NCI-H82 (cell line): ENCODE results near the gene MARCKSL1.
A peak's percentile ranks its signal among the peaks of the same experiment; 100 is the strongest.

Experiments
- DNase-seq: peaks from one replicate; lab custom pipeline; 2025; lab: John Stamatoyannopoulos, UW

MARCKSL1 gene

DNA sequence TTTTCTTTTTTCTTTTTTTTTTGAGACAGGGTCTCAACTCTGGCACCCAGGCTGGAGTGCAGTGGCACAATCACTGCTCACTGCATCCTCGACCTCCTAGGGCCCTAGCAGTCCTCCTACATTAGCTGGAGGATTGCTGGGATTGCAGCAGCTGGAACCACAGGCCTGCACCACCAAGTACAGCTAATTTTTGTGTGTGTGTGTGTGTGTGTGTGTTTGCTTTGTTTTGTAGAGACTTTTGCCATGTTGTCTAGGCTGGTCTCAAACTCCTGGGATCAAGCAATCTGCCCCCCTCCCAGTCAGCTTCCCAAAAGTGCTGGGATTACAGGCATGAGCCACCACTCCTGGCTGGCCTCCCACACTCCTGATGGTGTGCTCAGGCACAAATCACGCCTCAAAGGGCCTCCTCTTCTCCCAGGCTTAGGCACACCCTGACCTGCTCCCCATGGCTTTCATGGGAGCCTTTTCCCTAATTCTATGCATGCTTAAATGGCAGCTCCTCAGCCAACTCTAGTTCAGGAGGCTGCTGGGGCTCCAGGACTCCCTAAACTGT lies 16.9 kb upstream of the MARCKSL1 start:
- no peak for DNase-seq

DNA sequence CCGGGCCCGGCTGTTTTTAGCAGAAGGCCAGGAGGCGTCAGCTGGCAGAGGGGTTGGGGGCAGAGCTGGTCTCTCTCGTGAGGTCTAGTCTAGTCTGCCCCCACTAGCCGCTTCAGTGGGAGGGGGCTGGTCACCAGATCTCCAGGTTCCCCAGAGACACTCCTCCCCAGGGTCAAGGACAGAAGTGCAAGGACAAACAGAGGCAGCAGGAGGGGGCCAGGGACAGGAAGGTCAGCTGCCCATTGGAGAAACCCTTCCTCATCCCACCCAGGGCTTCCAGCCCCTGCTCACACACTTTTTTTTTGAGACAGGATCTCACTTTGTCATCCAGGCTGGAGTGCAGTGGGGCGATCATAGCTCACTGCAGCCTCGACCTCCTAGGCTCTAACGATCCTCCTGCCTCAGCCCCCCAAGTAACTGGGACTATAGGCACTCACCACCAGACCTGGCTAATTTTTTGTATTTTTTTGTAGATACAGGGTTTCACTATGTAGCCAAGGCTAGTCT lies 16.3 kb upstream of the MARCKSL1 start:
- DNase-seq = no peak

DNA sequence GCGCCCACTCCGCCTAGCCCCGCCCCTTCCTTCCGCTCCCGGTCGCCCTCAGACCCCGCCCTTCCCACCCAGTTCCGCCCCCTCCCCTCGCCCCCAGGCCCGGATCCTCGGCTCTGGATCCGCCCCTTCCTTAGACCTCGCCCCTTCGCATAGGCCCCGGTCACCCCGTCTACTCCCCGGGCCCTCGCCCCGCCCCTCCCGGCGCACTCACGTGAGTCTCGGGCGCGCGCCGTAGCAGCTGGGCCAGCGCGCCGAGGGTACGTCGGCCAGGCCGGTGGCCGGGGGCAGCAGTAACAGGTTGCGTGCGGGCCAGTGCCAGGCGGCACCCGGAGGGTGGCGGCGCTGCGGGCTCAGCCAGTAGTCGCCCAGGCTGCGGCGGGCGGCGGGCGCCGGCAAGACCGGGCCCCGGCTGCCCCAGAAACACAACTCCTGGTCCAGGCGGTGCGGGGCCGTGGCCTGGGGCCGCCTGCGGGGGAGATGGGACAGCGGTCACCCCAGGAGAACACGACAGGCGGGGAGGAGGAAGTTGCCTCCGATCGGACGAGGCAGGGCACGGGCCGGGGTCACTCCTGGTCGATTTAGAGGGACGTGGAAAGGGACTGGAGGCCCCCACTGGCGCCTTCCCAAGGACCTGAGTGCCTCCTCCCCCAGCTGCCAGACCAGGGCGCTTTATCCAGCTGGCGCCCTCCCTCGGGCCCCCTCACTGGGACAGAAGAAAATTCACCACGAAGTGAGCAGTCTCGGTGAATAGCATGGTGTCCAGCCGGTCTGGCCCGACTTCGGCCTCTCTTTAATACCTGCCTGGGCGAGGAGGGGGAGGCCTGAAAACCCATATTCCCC lies 15.6 kb upstream of the MARCKSL1 start:
- DNase-seq = peak; percentile 99

DNA sequence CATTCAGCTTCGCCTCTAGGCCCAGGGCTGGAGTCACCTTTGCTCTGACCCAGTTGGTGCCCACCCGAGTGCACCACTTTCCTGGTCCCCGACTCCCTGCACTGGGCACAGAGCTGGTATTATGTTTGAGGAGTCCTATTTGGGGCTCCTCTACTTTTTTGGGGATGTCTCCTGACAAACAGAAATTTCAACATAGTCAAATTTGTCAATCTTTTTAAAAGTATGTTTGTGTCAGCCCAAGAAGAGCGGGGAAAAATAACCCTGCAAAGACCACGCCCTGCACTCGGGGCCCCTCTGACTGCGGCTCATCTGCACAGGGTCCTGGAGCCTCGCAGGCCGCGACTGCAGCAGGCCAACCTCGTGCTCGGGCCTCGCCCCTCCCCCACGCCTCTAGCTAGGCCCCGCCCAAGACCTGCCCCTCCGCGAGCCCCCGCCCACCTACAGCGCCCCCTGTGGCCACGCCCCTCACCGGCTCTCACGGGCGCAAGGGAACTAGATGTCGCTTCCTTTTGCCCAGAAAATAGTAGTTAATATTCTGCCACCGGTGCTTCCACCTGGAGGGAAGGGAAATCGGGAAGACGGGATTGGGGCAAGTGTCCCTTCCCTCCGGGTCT lies 14.9 kb upstream of the MARCKSL1 start:
- peak; percentile 90 for DNase-seq

DNA sequence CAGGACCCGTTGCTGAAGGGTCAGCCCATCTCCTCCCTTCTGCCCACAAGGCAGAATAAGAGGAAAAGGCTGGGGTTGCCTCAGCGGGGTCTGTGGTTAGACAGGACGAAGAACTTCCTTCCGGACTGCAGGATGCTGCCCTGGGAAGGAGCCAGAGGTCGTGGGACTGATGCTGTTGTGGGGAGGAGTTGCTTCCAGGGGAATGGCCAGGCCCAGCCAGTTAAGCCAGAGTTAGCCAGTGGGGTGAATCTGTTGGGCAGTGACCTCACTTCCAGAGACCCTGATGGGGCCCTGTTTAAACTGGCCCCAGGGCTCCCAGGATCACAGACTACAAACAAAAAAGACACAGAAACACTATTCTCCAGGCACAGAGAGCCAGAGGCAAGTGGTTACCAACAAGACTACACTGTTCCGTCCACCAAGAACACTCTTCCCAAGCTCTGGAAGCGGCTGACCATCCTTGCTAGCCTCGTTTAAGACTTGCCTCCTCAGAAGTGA lies 13.2 kb upstream of the MARCKSL1 start:
- DNase-seq = no peak

DNA sequence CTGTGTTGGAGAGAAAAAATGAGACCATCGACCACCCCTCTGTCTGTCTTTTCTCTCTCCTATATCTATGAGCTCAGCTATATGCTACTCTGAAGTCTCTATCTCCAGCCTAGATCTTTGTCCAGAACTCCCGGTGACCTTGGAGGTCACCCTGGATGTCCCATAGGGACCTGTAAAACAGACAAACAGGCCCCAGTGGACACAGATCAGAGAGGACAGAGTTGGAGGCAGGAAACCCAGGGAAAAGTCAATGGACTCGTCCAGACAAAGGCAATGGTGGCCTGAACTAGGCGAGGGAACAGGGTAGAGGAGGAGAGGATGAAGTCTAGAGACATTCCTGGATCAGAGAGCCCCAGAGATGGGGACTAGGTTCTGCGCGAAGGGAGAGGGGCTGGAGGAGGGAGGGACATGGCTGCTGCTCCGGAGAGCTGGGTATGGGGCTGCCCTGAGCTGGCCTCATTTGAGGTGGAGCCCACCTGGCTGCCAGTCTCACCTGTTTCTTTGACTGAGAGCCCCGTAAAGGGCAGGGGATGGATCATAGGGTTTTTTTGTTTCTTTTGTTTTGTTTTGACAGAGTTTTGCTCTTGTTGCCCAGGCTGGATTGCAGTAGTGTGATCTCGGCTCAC lies 10.6 kb upstream of the MARCKSL1 start:
- DNase-seq = no peak

DNA sequence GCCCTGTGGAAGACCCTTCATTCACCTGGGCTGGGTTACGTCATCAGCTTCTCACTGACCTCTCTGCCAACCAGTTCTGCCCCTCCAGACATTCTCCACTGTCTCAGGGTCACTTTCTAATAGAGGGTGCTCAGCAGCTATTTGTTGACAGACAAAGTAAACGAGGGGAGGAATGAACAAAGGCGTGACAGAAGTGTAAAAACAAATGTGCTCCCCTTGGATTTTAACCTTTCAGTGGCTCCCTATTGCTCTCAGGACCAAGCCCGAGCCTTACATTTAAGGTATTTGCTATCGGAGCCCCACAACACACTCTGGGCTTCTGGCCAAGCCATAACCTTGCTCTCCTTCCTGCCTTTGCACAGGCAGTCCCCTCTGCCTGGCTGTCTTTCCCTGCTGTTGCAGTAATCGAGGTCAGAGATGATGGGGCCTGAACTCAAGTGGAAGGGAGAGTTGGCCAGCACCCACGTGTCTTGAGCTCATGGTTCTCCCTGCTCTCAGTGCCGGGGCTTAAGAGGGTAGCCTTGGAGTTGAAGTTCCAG lies 9.3 kb upstream of the MARCKSL1 start:
- no peak for DNase-seq

DNA sequence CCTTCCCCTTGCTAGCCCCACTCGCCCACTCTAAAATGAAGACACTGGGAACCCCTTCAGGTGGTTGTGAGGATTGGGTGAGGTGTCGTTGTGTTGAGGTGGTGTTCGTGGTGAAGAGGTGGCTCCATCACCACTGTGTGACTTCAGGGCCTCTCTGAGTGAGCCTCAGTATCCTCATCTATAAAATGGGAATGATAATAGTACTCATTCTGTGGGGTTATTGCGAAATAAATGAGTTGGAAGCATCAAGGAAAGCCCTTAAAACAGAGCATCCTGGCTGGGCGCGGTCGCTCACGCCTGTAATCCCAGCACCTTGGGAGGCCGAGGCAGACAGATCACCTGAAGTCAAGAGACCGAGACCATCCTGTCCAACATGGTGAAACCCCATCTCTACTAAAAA lies 6.7 kb upstream of the MARCKSL1 start:
- DNase-seq = no peak

DNA sequence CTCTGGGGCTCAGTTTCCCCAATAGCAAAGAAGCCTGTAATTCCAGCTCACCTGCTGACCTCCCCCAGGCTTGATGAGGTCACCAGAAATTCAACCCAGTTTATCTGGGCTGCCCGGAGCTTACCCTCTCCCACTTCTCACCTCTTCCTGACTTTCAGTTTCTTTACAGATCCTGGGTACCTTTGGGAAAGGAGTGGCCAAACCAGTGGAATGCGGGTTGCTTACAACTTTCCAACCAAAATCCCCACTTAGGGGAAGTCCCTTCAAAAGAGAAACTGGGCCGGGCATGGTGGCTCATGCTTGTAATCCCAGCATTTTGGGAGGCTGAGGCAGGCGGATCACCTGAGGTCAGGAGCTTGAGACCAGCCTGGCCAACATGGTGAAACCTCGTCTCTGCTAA lies 5.9 kb upstream of the MARCKSL1 start:
- DNase-seq = no peak

DNA sequence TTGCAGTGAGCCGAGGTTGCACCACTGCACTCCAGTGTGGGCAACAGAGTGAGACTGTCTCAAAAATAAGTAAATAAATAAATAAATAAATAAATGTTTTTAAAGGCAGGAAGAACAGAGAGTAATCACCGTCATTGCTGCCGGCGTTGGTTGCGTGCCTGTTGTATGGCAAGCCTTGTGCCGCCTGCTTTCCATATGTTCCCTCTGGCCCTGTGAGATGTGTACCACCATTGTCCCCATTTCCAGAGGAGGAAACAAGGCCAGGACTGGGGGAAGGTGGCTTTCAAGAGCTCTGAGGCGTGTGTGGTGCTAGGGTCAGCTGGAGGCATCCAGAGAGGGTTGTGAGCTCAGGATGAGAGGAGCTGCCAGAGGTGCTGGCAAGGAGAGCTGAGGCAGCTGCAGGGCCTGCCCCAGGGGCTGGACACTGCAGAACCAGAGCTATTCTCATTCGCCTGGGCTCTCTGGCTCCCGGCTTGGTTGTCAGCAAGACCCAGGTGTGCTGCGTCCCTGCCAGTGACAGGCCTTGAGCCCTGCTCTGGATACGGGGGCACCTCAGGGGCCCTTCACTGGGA lies 5.2 kb upstream of the MARCKSL1 start:
- no peak for DNase-seq

DNA sequence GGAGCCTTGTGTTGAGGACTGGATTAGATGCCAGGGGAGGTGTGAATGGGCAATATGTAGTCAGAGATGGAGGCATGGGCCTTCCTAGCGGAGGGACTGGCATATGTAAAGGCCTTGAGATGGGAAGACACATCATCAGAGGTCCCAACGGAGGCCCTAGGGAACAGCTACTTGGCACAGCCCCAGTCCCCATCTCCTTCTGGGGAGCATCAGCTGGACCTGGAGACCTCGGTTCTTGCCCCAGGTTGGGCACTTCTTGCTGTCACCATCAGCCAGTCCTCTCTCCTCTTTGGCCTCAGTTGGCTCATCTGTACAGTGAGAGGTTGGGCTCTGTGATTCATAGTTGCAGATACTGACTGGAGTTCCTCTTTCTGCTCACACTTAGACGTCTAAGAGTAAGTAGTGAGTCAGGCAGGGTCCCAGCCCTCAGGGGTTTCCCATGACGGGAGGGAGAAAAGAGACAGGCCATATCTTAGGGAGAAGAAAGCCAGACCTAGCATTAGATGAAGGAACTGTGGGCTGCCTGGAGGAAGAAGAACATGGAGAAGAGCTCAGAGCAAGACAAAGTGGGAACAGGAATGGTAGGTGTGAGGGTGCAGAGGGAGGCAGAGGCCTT lies 3.4 kb upstream of the MARCKSL1 start:
- DNase-seq = no peak

DNA sequence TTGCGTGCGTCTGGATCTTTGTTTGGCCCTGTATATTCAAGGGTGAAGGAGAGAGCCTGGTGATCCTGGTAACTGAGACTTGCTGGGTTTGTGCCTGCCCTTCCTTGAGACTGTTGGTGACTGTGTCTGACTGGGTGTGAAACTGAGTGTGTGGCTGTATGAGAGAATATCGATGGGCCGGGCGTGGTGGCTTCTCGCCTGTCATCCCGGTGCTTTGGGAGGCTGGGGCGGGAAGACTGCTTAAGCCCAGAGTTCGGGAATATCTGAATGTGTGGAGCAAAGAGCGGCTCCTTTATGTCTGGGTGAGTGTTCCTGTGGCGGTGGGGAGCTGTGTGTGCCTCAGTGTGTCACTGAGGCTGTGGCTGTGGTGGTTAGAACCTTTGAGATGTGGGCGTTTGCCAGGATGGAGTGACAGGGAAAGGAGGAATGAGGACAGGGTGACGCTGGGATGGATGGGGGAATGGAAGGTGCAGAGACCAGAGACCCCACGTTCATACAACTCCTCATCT lies 2.7 kb upstream of the MARCKSL1 start:
- DNase-seq = no peak

DNA sequence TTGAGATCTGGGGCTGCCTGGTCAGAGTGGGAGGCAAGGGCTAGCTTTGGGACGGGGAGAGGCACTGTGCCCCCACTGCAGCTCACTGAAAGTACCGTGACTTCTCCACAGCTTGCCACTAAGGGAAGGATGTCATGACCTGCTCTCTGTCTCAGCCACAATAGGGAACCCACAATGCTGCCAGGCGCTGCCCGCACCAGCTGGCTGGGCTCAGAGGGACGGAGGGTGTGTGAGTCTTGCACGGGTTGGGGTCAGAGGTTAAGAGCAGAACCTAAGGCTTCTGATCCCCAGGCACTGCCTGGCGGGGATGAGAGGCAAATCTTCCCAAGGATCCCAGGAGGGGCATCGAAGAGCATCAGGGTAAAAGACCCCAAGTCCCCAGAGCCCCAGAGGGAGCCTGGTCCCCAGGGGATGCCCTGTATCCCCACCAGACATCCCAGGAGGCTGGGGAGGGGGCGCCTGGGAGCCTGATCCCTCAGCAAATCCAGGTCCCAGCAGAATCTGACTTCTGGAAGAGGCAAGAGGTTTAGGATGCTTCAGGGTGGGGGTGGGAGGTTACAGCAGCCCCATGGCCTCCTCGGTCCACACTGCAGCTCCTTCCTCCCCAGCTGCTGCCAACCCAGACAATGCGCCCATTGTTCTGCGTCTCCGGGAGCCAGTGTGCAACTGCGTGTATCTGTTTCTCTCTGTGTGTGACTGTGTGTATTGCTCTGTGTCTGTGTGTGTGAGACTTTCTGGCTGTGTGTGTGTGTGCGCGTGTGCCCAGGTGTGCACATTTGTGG lies 2.0 kb upstream of the MARCKSL1 start:
- no peak for DNase-seq

DNA sequence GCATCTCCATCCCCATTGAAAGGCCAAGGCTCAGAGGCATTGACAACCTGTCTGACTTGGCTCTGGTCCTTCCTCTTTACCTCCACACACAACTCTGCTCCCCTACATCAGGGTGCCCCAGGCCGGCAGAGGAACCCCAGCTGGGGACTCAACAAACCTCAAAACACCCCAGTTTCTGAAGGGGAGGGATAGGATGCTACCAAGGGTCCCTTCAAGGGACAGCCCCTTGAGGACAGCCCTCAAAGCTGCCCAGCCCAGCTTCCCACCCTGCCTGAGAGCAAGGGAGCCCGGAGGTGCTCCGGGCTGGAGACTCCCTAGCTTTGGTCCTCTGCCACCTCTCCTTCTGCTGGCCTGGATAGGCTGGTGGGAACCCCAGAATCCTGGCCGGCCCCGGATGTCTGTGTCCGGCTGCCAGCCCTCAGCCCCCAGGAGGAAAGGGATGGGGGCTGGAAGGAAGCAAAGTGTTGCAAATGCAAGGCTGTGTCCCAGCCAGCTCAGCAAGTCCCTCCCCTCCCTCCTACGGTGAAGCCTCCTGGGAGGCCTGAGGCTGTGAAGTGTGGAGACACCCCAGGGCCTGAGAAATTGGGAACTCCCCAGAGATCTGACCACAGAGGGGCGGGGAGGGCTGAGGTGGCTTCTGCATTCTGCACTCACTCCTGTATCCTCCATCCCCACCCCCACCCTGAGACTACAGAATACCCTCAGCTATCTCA lies 1.1 kb upstream of the MARCKSL1 start:
- DNase-seq = no peak

DNA sequence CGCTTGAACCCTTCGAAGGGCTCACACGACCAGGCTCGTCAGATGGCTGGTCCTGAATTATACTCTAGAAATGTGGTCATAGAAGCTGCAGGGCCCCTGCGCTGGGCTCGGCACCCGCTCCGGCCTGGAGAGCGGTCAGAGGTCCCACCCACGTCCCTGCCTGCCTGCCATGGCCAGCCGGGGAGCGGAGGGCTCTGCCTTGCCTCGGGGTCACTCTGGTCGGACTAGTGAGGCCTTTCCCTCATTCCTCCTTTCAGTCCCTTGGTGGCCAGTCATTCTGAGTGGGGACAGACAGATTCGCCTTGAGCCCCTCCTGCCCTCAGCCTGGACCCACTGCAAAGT lies 529 bp upstream of the MARCKSL1 start:
- no peak for DNase-seq

DNA sequence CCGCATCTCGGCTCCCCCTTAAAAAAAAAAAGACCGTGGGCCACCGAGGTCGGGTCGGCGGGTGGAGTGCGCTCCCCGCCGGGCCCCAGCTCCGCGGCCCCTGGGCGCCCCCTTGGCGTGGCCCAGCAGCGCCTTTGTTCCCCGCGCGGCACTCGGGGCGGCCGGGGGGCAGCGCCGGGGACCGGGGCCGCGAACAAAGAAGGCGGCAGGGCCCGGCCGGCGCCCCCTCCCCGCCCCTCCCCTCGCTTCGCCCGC lies 571 bp downstream of the MARCKSL1 start:
- DNase-seq = no peak

DNA sequence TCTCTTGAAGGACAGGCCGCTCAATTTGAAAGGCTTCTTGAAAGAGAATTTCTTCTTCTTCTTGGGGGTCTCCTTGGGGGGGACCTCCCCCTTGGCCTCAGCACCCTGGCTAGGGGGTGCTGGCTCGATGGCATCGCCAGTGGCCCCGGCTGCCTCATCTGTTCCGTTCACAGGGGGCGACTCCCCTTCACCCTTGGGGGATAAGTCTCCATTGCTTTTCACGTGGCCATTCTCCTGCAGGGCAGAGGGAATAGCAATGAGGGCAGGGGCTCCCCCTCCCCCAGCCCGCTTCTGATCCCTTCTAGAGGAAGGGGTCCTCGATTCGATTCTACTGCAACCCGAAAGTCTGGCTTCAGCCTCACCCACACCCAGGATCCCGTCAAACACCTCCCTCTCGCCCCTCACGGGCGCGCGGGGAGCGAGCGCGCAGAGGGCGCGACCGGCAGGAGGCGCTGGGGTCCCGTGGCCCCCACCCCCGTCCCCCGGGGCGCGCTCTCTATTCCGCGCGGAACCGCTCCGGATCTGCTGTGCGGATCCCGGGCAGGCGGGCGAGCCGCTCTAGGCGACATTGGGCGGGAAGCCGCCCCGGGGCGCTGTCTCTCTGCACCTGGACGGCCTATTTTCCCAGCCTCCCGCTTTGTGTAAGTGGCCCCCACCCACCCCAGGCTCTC lies 1.0 kb downstream of the MARCKSL1 start:
- DNase-seq = peak; percentile 76

DNA sequence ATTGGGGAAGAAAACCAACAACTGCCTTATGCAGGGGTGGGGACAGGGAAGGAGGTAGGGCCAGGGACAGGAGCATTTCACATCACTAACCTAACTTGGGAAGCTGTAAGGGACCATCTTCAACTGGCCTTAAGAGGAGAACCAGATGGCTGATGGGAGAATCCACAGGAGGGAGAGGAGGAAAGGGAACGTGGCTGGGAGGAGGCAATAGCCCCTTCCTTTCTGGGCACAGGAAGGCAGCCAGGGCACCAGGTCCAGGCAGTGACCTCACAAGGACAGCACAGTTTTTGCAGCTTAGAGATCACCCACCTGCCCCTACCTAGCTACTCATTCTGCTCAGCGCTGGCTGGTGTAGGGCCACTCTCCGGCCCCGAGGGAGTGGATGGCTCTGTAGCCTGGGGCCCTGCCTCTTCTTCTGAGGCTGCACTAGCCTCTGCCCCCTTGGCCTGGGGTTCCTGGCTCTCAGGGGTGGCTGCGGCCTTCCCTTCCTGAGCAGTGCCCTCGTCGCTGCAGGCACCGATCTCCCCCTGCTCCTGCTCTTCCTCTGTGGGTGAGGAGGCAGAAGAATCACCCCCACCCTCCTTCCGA lies 1.7 kb downstream of the MARCKSL1 start:
- peak; percentile 50 for DNase-seq

DNA sequence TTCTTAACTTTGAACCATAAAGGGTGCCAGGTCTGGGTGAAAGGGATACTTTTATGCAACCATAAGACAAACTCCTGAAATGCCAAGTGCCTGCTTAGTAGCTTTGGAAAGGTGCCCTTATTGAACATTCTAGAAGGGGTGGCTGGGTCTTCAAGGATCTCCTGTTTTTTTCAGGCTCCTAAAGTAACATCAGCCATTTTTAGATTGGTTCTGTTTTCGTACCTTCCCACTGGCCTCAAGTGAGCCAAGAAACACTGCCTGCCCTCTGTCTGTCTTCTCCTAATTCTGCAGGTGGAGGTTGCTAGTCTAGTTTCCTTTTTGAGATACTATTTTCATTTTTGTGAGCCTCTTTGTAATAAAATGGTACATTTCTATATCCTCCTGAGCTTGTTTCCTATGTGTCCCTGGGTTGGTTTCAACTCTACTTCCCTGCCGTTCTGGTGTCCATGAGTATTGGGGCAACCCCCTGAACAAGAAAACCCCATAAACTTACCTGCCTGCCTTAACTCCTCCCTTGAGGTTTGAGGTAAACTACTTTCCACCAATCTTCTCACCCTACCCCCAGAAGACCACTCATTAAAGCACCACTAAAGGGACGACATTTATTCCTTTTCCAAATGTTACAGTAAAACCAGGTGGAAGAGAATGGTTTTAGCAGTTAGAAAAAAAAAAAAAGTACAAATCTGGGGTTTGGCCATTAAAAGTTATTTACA lies 2.6 kb downstream of the MARCKSL1 start:
- DNase-seq = no peak
